Measurements from ENCODE around the gene RUNX2. TPM values are rescaled to one million over a fixed set of nuclear protein-coding genes. Genes with fewer than 3 reads are reported as not detected.
"Not testable (repeated sequence)": the region's sequence is repeated elsewhere in the genome, so short reads cannot be mapped to it uniquely, and the experiment has no call there.

Gene RUNX2
- total and polyA plus RNA-seq, 8 donors, result 0.09 to 3.8 (median 0.35) TPM

- ATAC-seq, result no peak
- no peaks in the 10 kb centered on the region for H3K9me3 ChIP-seq
- peaks cover 0 to 8% (median 4%) of the 10 kb centered on the region in 4 donors for H3K27me3 ChIP-seq
- FAIRE-seq, result no peak
- DNase-seq, result no peak
- TF ChIP-seq, protein P1, sequence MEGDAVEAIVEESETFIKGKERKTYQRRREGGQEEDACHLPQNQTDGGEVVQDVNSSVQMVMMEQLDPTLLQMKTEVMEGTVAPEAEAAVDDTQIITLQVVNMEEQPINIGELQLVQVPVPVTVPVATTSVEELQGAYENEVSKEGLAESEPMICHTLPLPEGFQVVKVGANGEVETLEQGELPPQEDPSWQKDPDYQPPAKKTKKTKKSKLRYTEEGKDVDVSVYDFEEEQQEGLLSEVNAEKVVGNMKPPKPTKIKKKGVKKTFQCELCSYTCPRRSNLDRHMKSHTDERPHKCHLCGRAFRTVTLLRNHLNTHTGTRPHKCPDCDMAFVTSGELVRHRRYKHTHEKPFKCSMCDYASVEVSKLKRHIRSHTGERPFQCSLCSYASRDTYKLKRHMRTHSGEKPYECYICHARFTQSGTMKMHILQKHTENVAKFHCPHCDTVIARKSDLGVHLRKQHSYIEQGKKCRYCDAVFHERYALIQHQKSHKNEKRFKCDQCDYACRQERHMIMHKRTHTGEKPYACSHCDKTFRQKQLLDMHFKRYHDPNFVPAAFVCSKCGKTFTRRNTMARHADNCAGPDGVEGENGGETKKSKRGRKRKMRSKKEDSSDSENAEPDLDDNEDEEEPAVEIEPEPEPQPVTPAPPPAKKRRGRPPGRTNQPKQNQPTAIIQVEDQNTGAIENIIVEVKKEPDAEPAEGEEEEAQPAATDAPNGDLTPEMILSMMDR (IDR thresholded peaks at IDR 0.05), result no peak
- H3K4me1 ChIP-seq, result peaks cover 0 to 2% (median 0%) of the 10 kb centered on the region in 3 donors
- intact Hi-C loops (cut with DNase I), result no loop called here
- no peak overlapping the region for H3K4me3 ChIP-seq
- no peak overlapping the region for H3K27ac ChIP-seq
- WGBS, 2 donors, result 67 to 80% methylated on average over 7 of the region's 7 CpGs
- H3K36me3 ChIP-seq, result no peaks in the 10 kb centered on the region
Observed at GRCh38 chr6:45665859-45666258, 337.7 kb downstream of the RUNX2 start.

GRCh38 chr6:45666846-45667245, 338.7 kb downstream of the RUNX2 start:
- H3K36me3 ChIP-seq, result no peaks in the 10 kb centered on the region
- H3K27me3 ChIP-seq, result peaks cover 0 to 8% (median 4%) of the 10 kb centered on the region in 4 donors
- no peaks in the 10 kb centered on the region for H3K9me3 ChIP-seq
- no peak overlapping the region for H3K4me3 ChIP-seq
- TF ChIP-seq, protein P1 (IDR thresholded peaks at IDR 0.05), result no peak
- intact Hi-C loops (cut with DNase I), result no loop called here
- WGBS, 2 donors, result 70 to 83% methylated on average over 3 of the region's 3 CpGs
- H3K4me1 ChIP-seq, result peaks cover 0 to 2% (median 0%) of the 10 kb centered on the region in 3 donors
- FAIRE-seq (no peak), ATAC-seq (no peak), DNase-seq (no peak)
- H3K27ac ChIP-seq, result no peak overlapping the region

- TF ChIP-seq, protein P1 (IDR thresholded peaks at IDR 0.05), result no peak
Observed at GRCh38 chr6:45667300-45667699, 339.2 kb downstream of the RUNX2 start.

GRCh38 chr6:45667766-45668165, 339.6 kb downstream of the RUNX2 start:
- no peaks in the 10 kb centered on the region for H3K9me3 ChIP-seq
- peaks cover 0 to 8% (median 4%) of the 10 kb centered on the region in 4 donors for H3K27me3 ChIP-seq
- intact Hi-C loops (cut with DNase I), result no loop called here
- 79 to 86% methylated on average over 5 of the region's 5 CpGs for WGBS, 2 donors
- no peak for ATAC-seq
- TF ChIP-seq, protein P1 (IDR thresholded peaks at IDR 0.05), result no peak
- H3K27ac ChIP-seq, result no peak overlapping the region
- DNase-seq, result no peak
- no peaks in the 10 kb centered on the region for H3K36me3 ChIP-seq
- FAIRE-seq, result no peak
- peaks cover 0 to 2% (median 0%) of the 10 kb centered on the region in 3 donors for H3K4me1 ChIP-seq
- no peak overlapping the region for H3K4me3 ChIP-seq

More at GRCh38 chr6:45667300-45667699, 339.2 kb downstream of the RUNX2 start:
- WGBS, 2 donors, result 50 to 58% methylated on average over 6 of the region's 6 CpGs
- FAIRE-seq (no peak), ATAC-seq (no peak), DNase-seq (no peak)
- H3K4me1 ChIP-seq, result peaks cover 0 to 2% (median 0%) of the 10 kb centered on the region in 3 donors
- intact Hi-C loops (cut with DNase I), result no loop called here
- no peak overlapping the region for H3K4me3 ChIP-seq
- no peak overlapping the region for H3K27ac ChIP-seq
- H3K9me3 ChIP-seq, result no peaks in the 10 kb centered on the region
- no peaks in the 10 kb centered on the region for H3K36me3 ChIP-seq
- peaks cover 0 to 8% (median 4%) of the 10 kb centered on the region in 4 donors for H3K27me3 ChIP-seq

DNA sequence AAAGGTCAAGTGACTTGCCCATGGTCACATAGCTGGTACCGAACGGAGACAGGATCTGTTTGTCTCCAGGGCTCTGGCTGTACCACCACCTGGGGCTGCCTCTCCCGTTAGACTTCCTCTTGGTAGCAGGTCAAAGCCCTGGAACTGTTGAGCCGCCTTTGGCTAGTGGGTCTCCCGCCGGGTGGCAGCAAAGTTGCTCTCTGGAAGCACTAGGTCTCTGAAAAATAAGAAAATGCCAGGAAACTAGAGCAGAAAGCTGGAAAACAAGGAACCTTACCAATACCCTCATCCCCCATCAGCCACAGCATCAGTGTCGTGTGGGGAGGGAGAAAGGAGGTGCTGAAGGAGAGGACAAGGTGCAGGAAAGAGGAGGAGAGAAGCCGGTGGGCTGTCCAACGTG, 340.6 kb downstream of the RUNX2 start:
- DNase-seq (no peak), ATAC-seq (no peak), FAIRE-seq (no peak)
- H3K36me3 ChIP-seq, result no peaks in the 10 kb centered on the region
- H3K9me3 ChIP-seq, result no peaks in the 10 kb centered on the region
- H3K27ac ChIP-seq, result no peak overlapping the region
- TF ChIP-seq, protein P1 (IDR thresholded peaks at IDR 0.05), result no peak
- intact Hi-C loops (cut with DNase I), result no loop called here
- no peaks in the 10 kb centered on the region for H3K4me1 ChIP-seq
- peaks cover 0 to 3% (median under 1%) of the 10 kb centered on the region in 4 donors for H3K27me3 ChIP-seq
- 86 to 91% methylated on average over 8 to 9 of the region's 9 CpGs for WGBS, 2 donors
- H3K4me3 ChIP-seq, result no peak overlapping the region

DNA sequence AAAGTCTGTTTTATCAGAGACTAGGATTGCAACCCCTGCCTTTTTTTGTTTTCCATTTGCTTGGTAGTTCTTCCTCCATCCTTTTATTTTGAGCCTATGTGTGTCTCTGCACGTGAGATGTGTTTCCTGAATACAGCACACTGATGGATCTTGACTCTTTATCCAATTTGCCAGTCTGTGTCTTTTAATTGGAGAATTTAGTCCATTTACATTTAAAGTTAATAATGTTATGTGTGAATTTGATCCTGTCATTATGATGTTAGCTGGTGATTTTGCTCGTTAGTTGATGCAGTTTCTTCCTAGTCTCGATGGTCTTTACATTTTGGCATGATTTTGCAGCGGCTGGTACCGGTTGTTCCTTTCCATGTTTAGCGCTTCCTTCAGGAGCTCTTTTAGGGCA, 345.0 kb downstream of the RUNX2 start:
- ATAC-seq; H3K27ac ChIP-seq; DNase-seq; FAIRE-seq; H3K36me3 ChIP-seq; H3K9me3 ChIP-seq; H3K27me3 ChIP-seq; intact Hi-C loops (cut with DNase I); H3K4me3 ChIP-seq; H3K4me1 ChIP-seq: not testable (repeated sequence)
- 81 to 95% methylated on average over 2 to 3 of the region's 6 CpGs for WGBS, 2 donors

GRCh38 chr6:45675166-45675565, 347.0 kb downstream of the RUNX2 start:
- H3K4me1 ChIP-seq; H3K27me3 ChIP-seq; H3K9me3 ChIP-seq; intact Hi-C loops (cut with DNase I); DNase-seq; H3K36me3 ChIP-seq; H3K27ac ChIP-seq; H3K4me3 ChIP-seq; ATAC-seq; FAIRE-seq: not testable (repeated sequence)
- WGBS, 2 donors, result 55 to 64% methylated on average over 11 to 13 of the region's 14 CpGs

All from pancreas (tissue), 10 donors.